Lower leg skin (tissue), 3 donors: Measurements from ENCODE around the gene MINDY4.

Experiments used
- CTCF ChIP-seq, 3 donors: fragments of 450-650 bp; IDR thresholded peaks; one replicate each; pipeline ENCODE4 v1.5.1; 2016; ENCODE audit warnings: antibody characterized with exemption in 3 of 3, mild to moderate bottlenecking in 3 of 3, moderate library complexity in 2 of 3
- POLR2A ChIP-seq, 2 donors: fragments of 450-650 bp; IDR thresholded peaks; one replicate each; pipeline ENCODE4 v1.6.1; 2016 to 2017; ENCODE audit warnings: antibody characterized with exemption in 2 of 2, mild to moderate bottlenecking in 1 of 2, moderate library complexity in 1 of 2

DNA sequence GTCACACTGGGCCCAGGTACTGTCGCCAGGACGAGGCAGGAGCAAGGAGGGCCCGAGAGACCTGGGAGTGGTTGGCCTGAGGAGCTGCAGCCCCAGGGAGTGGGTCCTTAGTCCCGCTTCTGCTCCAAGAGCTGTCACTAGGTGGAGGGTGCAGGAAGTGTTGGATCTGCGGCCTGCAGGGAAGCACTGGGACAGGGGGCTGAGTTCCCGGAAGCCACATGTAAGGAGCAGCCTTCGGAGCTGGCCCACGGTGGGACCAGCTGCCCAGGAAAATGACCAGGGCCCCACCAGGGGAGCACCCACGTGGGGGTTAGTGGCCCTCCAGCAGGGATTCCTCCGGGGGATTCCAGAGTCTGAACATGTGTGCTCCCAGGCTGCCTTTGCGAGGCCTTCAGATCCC is 131.2 kb downstream of the MINDY4 start:
- TF ChIP-seq CTCF (IDR thresholded peaks at IDR 0.05) (no peak), POLR2A (IDR thresholded peaks at IDR 0.05) (no peak)
